B cell (primary cell): ENCODE measurements around the gene GNAI2. TPM values are rescaled to one million over a fixed set of nuclear protein-coding genes. Genes with fewer than 3 reads are reported as not detected.

Source experiments
- ATAC-seq: fragments of 200-7000 bp; cut with Tn5 transposase; one replicate; pipeline ENCODE4 v1.10.0; 2021; ENCODE audit warnings: low read depth, mild to moderate bottlenecking, moderate number of reproducible peaks, moderate library complexity
- CTCF ChIA-PET: fragments of 350-600 bp; sonication (Branson Sonifier 250); formaldehyde crosslinking; loops from one replicate; lab custom pipeline; 2021; ENCODE audit warnings: antibody characterized with exemption, inconsistent platforms; lab: Charles Lee
- POLR2A ChIA-PET: fragments of 350-600 bp; sonication (Branson Sonifier 250); formaldehyde crosslinking; loops from one replicate; lab custom pipeline; 2021; ENCODE audit warnings: antibody characterized with exemption; lab: Charles Lee
- DNase-seq: peaks from one replicate; pipeline ENCODE4 v3.0.0; 2013
- H2AFZ ChIP-seq: 2 replicates; pipeline ENCODE4 v1.6.1; 2012; ENCODE audit warnings: mild to moderate bottlenecking, low read depth, low read length; ENCODE audit not compliant: insufficient read depth, poor library complexity, severe bottlenecking
- H3K27ac ChIP-seq, 2 donors: 1 replicate in 1 of 2; 2 replicates in 1 of 2; pipeline ENCODE4 v1.5.1; 2012 to 2013; ENCODE audit warnings: low read length in 2 of 2, mild to moderate bottlenecking in 2 of 2, moderate library complexity in 1 of 2
- H3K27me3 ChIP-seq, 4 experiments: fragments of 200-600 bp in 1 of 4; sonication (generic) in 1 of 4; replicated peaks in 1 of 4; 1 replicate in 2 of 4; 2 replicates in 2 of 4; pipeline versions ENCODE4 v1.6.1 to v1.7.0; 2013 to 2016; ENCODE audit warnings: low read length in 3 of 4, mild to moderate bottlenecking in 2 of 4, mixed read lengths in 1 of 4, moderate library complexity in 1 of 4; ENCODE audit not compliant: insufficient read depth in 4 of 4, control insufficient read depth in 3 of 4; ENCODE audit errors: control extremely low read depth in 1 of 4
- H3K36me3 ChIP-seq, 2 experiments: replicated peaks in 1 of 2; 1 replicate in 1 of 2; 2 replicates in 1 of 2; pipeline versions ENCODE4 v1.6.1 to v1.7.1; 2013; ENCODE audit warnings: low read length in 1 of 2; ENCODE audit not compliant: insufficient read depth in 2 of 2, control insufficient read depth in 1 of 2; ENCODE audit errors: control extremely low read depth in 1 of 2, extremely low read depth in 1 of 2
- H3K4me1 ChIP-seq, 2 donors: fragments of 200-600 bp in 1 of 2; sonication (generic) in 1 of 2; 1 replicate in 1 of 2; 2 replicates in 1 of 2; pipeline versions ENCODE4 v1.5.1 to v1.6.1; 2013 to 2017; ENCODE audit warnings: low read length in 2 of 2; ENCODE audit not compliant: control insufficient read depth in 2 of 2, insufficient read depth in 2 of 2
- H3K4me2 ChIP-seq: replicated peaks from 2 replicates; pipeline ENCODE3; 2012; ENCODE audit warnings: mild to moderate bottlenecking, low read depth, low read length; ENCODE audit not compliant: poor library complexity, severe bottlenecking
- H3K4me3 ChIP-seq, 5 experiments: fragments of 200-600 bp in 1 of 5; sonication (generic) in 1 of 5; 1 replicate in 3 of 5; 2 replicates in 2 of 5; pipeline versions ENCODE4 v1.5.1 to v1.7.0; 2011 to 2016; ENCODE audit warnings: low read length in 4 of 5, mild to moderate bottlenecking in 4 of 5, low read depth in 2 of 5, control low read depth in 1 of 5, moderate library complexity in 1 of 5; ENCODE audit not compliant: insufficient read depth in 1 of 5; ENCODE audit errors: control extremely low read depth in 1 of 5, extremely low read depth in 1 of 5
- H3K79me2 ChIP-seq: fragments of 200-600 bp; sonication (generic); one replicate; pipeline ENCODE4 v1.6.0; 2016; ENCODE audit warnings: low read length; ENCODE audit not compliant: control insufficient read depth, insufficient read depth
- H3K9ac ChIP-seq: fragments of 200-600 bp; sonication (generic); 2 replicates; pipeline ENCODE4 v1.6.1; 2017; ENCODE audit warnings: mild to moderate bottlenecking, low read length, moderate library complexity
- H3K9me3 ChIP-seq, 3 donors: one replicate each; pipeline versions ENCODE4 v1.6.1 to v1.7.1; 2013; ENCODE audit warnings: low read length in 2 of 3; ENCODE audit not compliant: control insufficient read depth in 2 of 3, insufficient read depth in 1 of 3; ENCODE audit errors: control extremely low read depth in 1 of 3
- H4K20me1 ChIP-seq: 2 replicates; pipeline ENCODE4 v1.6.0; 2012; ENCODE audit warnings: mild to moderate bottlenecking, low read length; ENCODE audit not compliant: insufficient read depth, control insufficient read depth, poor library complexity, severe bottlenecking
- H3K27ac Mint-ChIP-seq: one replicate; pipeline ENCODE4 v1.8.0; 2021; ENCODE audit warnings: mixed read lengths
- H3K27me3 Mint-ChIP-seq: one replicate; pipeline ENCODE4 v1.8.0; 2021; ENCODE audit warnings: mixed read lengths
- H3K4me1 Mint-ChIP-seq: one replicate; pipeline ENCODE4 v1.8.0; 2021; ENCODE audit warnings: mixed read lengths
- H3K4me3 Mint-ChIP-seq: one replicate; pipeline ENCODE4 v1.8.0; 2021; ENCODE audit warnings: mixed read lengths
- H3K9me3 Mint-ChIP-seq: one replicate; pipeline ENCODE4 v1.8.0; 2022; ENCODE audit warnings: mixed read lengths; ENCODE audit not compliant: insufficient read depth
- CTCF ChIP-seq: fragments of 200-600 bp; IDR thresholded peaks from one replicate; pipeline ENCODE4 v1.8.0; 2022; ENCODE audit warnings: antibody characterized with exemption, mild to moderate bottlenecking
- EZH2 ChIP-seq: IDR thresholded peaks from 2 replicates; pipeline ENCODE4 v1.6.1; 2012; ENCODE audit warnings: borderline replicate concordance, low read depth, mild to moderate bottlenecking, moderate library complexity, low read length; ENCODE audit not compliant: insufficient read depth, poor library complexity, severe bottlenecking
- WGBS: methylation state at CpG from one replicate; pipeline ENCODE4 v1.1.5; 2013; ENCODE audit warnings: missing lambda C conversion rate; ENCODE audit not compliant: insufficient coverage; 5-methylcytosine and 5-hydroxymethylcytosine counted together
- intact Hi-C: fragments of 100-400 bp; cut with micrococcal nuclease; formaldehyde crosslinking; loops from one replicate; pipeline ENCODE4 v1.10.0; 2022
- polyA plus RNA-seq: library from polyadenylated mRNA; depleted of rRNA; stranded (reverse); fragments of >200 nt; gene quantifications from 2 replicates; pipeline ENCODE4 v1.2.3, GENCODE V29; 2012
- total RNA-seq, 2 donors: library from RNA; stranded (reverse); fragments of 120-200 nt in 1 of 2; gene quantifications; 1 replicate in 1 of 2; 2 replicates in 1 of 2; pipeline versions ENCODE4 v1.2.3 to v1.2.4, GENCODE V29; 2013 to 2022

GNAI2 gene
- total and polyA plus RNA-seq, 2 donors (not counting 1 experiment from before 2014, with no cell fraction given) = 302 to 491 TPM

GRCh38 chr3:50205413-50206276 lies 30.4 kb upstream of the GNAI2 start:
- peak; percentile 74 for ATAC-seq
- peak; percentile 66 for DNase-seq
- H4K20me1 ChIP-seq = no peaks in the 10 kb centered on the region
- peaks cover 2% of the 10 kb centered on the region for H3K4me1 Mint-ChIP-seq
- no peaks in the 10 kb centered on the region for H3K79me2 ChIP-seq
- ChIA-PET CTCF (interaction anchor here (0.5 to 4.3 kb wide), 2 partner anchors 11 to 152 kb away, joined by 4 to 27 read pairs; no protein-coding TSS in a partner anchor), POLR2A (no interaction called here)
- WGBS = 2% methylated on average over 62 of the region's 67 CpGs
- H2AFZ ChIP-seq = peak overlapping the region; percentile 56
- H3K27me3 Mint-ChIP-seq = peaks cover 43% of the 10 kb centered on the region
- no peaks in the 10 kb centered on the region for H3K9me3 Mint-ChIP-seq
- peaks cover 15 to 23% of the 10 kb centered on the region in 2 donors for H3K4me1 ChIP-seq
- peak overlapping the region in 3 of 5 experiments; percentile 9 to 25 (median 10) for H3K4me3 ChIP-seq
- H3K27ac Mint-ChIP-seq = no peak overlapping the region
- peak overlapping the region; percentile 74 for H3K4me2 ChIP-seq
- peaks cover 0 to 63% (median 26%) of the 10 kb centered on the region in 4 experiments for H3K27me3 ChIP-seq
- H3K36me3 ChIP-seq = no peaks in the 10 kb centered on the region
- H3K4me3 Mint-ChIP-seq = peak overlapping the region; percentile 47
- intact Hi-C loops = no loop called here
- no peak for TF ChIP-seq CTCF
- peak; percentile 77 for TF ChIP-seq EZH2
- no peak overlapping the region for H3K27ac ChIP-seq
- no peak overlapping the region for H3K9ac ChIP-seq
- H3K9me3 ChIP-seq = peaks cover 0 to 14% (median 0%) of the 10 kb centered on the region in 3 donors
